GM19468 (cell line): Measurements from ENCODE around the gene FAM151A.

ENCODE experiments used
- ATAC-seq: cut with Tn5 transposase; IDR thresholded peaks from one replicate; pipeline ENCODE4 v1.9.1; 2021; ENCODE audit warnings: mild to moderate bottlenecking, moderate library complexity, moderate number of reproducible peaks; ENCODE audit not compliant: unreplicated experiment; ENCODE audit errors: extremely low read depth

The FAM151A gene

GRCh38 chr1:54606096-54606989 is 17.0 kb downstream of the FAM151A start:
- no peak for ATAC-seq

DNA sequence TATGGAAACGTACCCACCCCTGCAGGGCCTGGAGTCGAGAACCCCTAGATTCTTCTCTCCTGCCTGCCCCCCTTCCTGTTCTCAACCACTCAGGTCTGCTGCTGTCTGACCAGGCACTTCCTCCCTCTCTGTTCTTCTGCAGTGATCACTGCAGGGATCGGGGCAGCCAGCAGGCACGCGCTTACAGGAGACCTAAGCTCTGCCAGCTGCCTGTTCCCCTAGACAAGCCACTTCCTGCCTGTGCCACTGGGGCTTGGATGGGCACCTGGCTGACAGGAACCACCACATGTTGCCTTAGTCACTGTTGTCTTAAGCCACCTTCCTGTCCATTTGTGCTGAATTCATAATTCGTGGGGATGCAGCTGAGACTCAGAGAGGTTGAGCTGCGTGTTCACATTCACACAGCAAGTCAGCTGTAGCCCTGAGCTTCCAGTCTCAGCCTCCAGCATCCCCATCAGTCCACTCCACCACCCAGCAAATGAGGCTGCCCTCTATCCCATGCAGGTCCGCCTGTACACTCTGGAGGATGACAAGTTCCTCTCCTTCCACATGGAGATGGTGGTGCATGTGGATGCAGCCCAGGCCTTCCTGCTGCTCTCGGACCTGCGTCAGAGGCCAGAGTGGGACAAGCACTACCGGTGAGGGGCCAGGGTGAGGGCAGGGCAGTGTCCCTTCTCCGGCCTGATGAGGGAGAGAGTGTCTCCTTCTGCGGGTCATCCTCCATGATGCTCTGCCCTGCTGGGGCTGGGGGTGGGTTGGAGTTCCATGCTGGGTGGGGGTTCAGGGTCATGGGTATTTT is 18.6 kb downstream of the FAM151A start:
- ATAC-seq, result no peak

- no peak for ATAC-seq
These were observed 19.3 kb downstream of the FAM151A start for GRCh38 chr1:54604051-54604450.

- no peak for ATAC-seq
These were observed 20.1 kb downstream of the FAM151A start for GRCh38 chr1:54603241-54603640.

DNA sequence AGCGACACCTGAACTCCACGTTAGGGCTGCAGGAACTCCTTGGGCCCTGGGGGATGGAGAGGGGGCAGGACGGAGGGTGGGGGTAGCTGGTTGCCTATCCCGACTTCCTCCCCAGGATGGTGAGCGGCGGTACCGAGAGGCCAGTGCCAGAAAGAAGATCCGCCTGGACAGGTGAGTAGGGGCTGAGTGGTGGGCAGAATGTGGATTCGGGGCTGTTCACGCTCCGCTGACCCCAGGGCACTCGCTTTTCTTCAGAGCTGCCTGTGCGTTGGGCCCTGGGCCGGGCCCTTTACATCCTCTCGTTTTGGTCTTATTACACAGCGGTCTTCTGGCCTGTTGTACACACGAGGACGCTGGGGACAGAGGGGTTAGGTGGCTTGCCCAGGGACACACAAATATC is 20.8 kb downstream of the FAM151A start:
- ATAC-seq, result no peak

GRCh38 chr1:54601730-54602129 is 21.6 kb downstream of the FAM151A start:
- ATAC-seq, result no peak

DNA sequence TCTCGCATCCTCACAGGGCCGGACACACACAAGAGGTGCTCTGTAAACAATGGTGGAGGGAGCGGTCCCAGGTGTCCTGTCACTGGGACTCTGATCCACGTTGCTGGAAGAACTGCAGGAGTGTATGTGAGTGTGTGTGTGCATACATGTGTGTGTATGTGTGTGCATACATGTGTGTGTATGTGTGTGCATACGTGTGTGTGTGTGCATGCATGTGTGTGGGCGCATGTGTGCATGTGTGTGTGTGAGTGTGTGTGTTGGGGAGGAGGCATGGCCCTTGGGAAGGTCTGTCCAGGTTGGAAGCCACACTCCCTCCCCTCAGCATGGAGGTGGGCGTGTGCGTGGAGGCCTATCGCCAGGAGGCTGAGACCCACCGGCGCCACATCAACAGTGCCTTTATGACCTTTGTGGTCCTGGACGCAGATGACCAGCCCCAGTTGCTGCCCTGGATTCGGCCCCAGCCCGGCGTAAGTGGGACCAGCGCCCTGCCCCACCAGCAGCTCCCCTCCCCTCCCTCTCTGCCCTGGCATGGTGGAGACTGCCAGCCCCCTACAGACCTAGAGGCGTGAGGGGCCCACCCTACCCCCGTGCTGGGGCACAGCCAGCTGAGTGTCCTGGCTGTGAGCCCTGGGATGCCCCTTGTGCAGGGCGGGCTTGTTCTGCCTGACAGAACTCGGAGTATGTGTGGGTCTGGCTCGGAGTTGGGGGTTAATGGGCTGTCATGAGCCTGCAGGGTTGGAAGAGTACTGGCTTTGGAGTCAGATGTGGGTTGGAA is 22.2 kb downstream of the FAM151A start:
- no peak for ATAC-seq

- ATAC-seq, result no peak
These were observed 24.0 kb downstream of the FAM151A start for GRCh38 chr1:54599211-54599823.

DNA sequence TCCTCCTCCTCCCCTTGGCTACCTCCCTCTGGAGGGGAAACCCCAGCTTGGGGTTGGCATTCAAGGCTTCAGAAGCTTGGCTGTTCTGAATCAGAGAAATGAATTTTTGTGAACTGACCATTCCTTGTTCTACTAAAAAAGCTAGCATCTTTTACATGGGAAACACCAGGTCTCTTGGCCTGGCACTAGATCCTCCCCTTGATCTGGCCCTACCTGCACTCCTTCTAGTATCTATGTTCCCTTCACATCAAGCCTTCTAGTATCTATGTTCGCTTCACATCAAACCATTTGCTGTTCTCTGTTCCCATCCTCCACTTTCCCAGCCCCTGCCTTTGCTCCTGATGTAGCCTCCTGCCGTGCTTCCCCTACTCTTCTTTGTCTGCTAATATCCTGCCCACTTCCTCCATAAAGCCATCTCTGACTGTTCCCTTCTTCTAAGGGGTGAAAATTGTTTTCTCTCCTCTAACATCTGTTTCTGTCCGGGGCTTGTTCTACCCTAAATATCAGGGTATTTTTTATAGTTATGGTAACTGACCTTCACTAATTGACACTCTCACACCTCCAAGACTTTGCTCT is 25.8 kb downstream of the FAM151A start:
- ATAC-seq, result no peak

DNA sequence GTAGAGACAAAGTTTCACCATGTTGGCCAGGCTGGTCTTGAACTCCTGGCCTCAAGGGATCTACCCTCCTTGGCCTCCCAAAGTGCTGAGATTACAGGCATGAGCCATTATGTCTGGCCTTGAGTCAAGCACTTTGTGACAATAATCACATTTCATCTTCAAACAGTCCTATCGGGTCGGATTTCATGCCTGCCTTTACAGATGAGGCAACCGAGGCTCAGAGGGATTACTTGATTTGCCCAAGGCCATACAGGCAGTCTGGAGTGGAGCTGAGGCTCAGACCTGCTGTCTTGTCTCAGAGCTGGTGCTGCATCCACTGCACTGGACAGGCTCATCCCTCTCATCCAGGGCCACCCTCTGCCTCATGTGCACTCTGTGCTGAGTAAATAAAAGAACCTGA is 26.6 kb downstream of the FAM151A start:
- ATAC-seq, result no peak

- no peak for ATAC-seq
These were observed 27.3 kb downstream of the FAM151A start for GRCh38 chr1:54595956-54596498.

DNA sequence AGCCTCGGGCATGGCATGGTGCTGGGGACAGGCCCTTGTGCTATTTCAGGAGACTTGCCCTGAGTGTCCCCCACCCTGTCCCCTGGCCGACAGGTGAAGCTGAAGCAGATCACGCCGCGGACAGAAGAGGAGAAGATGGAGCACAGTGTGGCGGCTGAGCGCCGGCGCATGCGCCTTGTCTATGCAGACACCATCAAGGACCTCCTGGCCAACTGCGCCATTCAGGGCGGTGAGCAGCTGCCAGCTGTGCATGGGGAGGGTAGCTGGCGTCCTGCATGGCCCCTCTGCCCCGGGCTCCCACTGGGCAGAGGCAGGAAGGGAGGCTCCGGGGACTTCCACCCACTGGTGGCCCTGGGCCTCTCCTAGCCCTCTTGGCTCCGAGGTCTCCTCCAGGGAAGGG is 28.9 kb downstream of the FAM151A start:
- no peak for ATAC-seq

DNA sequence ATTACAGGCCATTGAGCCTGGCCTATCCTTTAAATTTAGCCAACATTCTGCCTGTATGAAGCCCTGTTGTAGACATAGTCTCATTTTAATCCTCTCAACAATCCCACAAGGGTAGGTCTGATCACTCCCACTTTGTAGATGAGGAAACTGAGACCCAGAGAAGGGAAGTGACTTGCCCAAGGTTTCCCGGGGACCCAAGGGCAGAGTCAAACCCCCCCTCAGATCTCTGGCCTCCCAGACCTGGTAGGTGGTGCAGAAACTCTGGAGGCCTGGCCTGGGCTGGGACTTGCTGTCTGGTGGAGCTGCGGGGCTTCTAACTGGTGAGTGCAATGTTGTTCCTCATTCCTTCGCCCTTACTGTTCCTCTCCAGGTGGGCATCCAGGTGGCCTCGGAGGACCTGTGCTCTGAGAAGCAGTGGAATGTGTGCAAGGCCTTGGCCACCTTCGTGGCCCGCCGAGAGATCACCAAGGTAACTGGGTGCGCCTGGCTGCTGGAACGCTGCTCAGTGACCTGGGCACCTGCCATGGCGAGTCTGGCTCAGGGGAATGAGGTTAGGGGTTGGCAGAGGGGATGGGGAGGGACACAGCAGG is 29.7 kb downstream of the FAM151A start:
- no peak for ATAC-seq

GRCh38 chr1:54591127-54591756 is 32.1 kb downstream of the FAM151A start:
- no peak for ATAC-seq

GRCh38 chr1:54588377-54588776 is 34.9 kb downstream of the FAM151A start:
- no peak for ATAC-seq

- ATAC-seq, result no peak
These were observed 37.9 kb downstream of the FAM151A start for GRCh38 chr1:54585181-54586066.

DNA sequence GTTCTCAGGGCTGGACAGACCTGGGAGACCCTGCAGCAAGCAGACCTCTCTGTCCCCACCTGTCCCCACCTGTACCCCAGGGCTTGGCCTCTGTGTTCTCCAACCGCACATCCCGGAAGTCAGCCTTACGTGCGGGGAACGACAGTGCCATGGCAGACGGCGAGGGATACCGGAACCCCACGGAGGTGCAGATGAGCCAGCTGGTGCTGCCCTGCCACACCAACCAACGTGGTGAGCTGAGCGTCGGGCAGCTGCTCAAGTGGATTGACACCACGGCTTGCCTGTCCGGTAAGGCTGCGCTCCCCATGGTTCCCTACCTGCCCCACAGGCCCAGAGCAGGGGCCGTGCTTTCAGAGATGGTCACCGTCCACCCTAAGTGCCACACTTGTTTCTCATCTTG is 38.8 kb downstream of the FAM151A start:
- ATAC-seq, result no peak

- ATAC-seq, result no peak
These were observed 39.5 kb downstream of the FAM151A start for GRCh38 chr1:54583871-54584270.
